ENCODE data around the gene ZNF718.
"Not testable (repeated sequence)": the region's sequence is repeated elsewhere in the genome, so short reads cannot be mapped to it uniquely, and the experiment has no call there.

ZNF718 gene

DNA sequence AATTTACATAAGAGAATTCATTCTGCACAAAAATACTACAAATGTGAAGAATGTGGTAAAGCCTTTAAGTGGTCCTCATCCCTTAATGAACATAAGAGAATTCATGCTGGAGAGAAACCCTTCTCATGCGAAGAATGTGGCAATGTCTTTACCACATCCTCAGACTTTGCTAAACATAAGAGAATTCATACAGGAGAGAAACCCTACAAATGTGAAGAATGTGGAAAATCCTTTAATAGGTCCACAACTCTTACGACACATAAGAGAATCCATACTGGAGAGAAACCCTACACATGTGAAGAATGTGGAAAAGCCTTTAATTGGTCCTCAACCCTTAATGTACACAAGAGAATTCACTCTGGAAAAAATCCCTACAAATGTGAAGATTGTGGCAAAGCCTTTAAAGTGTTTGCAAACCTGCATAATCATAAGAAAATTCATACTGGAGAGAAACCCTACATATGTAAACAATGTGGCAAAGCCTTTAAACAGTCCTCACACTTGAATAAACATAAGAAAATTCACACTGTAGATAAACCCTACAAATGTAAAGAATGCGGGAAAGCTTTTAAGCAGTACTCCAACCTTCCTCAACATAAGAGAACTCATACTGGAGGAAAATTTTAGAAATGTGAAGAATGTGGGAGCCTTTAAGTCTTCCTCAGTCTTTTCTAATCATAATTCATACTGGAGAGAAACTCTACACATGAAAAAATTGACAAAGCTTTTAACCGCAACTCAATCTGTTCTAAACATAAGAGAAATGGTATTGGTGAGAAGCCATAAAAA is 37.4 kb downstream of the ZNF718 start:
- no peak for DNase-seq

DNA sequence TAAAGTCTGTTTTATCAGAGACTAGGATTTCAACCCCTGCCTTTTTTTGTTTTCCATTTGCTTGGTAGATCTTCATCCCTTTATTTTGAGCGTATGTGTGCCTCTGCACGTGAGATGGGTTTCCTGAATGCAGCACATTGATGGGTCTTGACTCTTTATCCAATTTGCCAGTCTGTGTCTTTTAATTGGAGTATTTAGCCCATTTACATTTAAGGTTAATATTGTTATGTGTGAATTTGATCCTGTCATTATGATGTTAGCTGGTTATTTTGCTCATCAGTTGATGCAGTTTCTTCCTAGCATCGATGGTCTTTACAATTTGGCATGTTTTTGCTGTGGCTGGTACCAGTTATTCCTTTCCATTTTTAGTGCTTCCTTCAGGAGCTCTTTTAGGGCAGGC is 45.3 kb downstream of the ZNF718 start:
- not testable (repeated sequence) for DNase-seq

- DNase-seq: not testable (repeated sequence)
Observed at GRCh38 chr4:171318-171717, 47.0 kb downstream of the ZNF718 start.

GRCh38 chr4:173666-174314 is 49.5 kb downstream of the ZNF718 start:
- no peak for DNase-seq

GRCh38 chr4:175986-176385 is 51.7 kb downstream of the ZNF718 start:
- no peak for DNase-seq

- DNase-seq: no peak
Observed at GRCh38 chr4:176995-177394, 52.7 kb downstream of the ZNF718 start.

DNA sequence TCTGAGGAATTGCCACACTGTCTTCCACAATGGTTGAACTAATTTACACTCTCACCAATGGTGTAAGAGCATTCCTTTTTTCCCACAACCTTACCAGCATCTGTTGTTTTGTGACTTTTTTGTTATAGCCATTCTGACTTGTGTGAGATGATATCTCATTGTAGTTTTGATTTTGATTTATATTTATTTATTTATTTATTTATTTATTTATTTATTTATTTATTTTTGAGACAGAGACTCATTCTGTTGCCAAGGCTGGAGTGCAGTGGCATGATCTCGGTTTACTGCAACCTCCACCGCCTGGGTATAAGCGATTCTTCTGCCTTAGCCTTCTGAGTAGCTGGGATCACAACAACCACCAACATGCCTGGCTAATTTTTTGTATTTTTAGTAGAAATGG is 57.9 kb downstream of the ZNF718 start:
- DNase-seq: not testable (repeated sequence)

GRCh38 chr4:188091-188490 is 63.8 kb downstream of the ZNF718 start:
- DNase-seq: no peak

- DNase-seq: not testable (repeated sequence)
Observed at GRCh38 chr4:195159-195558, 70.9 kb downstream of the ZNF718 start.

DNA sequence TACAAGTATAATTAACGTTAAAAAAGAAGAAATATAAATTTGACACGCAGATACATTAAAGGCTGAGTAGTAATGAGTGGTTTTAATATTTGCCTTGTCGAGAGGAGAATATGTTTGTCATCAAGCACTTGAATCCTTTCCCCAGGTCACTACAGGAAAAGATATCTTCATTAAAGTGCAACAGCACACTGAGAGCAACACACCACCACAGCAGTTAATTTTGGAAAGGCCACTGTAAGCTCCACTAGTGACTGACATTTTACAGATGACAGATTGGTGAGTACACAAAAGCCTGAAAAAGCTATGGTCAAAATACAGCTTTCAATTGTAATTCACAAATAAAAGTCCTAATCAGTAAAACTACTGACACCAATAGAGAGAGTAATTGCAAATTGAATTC is 76.6 kb downstream of the ZNF718 start:
- DNase-seq: no peak

DNA sequence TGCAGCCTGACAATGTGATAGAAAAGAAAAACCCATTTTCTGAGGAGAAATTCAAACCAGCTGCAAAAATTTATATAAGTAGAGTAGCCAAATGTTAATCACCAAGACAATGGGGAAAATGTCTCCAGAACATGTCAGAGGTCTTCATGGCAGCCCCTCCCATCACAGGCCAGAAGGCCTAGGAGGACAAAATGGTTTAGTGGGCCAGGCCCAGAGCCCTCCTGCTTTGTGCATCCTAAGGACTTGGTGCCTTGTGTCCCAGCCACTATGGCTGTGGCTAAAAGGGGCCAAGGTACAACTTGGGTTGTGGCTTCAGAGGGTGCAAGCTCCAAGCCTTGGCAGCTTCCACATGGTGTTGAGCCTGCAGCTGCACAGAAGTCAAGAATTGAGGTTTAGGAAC is 78.5 kb downstream of the ZNF718 start:
- not testable (repeated sequence) for DNase-seq

GRCh38 chr4:205097-205756 is 80.9 kb downstream of the ZNF718 start:
- DNase-seq: no peak

GRCh38 chr4:206054-206453 is 81.8 kb downstream of the ZNF718 start:
- DNase-seq: no peak

DNA sequence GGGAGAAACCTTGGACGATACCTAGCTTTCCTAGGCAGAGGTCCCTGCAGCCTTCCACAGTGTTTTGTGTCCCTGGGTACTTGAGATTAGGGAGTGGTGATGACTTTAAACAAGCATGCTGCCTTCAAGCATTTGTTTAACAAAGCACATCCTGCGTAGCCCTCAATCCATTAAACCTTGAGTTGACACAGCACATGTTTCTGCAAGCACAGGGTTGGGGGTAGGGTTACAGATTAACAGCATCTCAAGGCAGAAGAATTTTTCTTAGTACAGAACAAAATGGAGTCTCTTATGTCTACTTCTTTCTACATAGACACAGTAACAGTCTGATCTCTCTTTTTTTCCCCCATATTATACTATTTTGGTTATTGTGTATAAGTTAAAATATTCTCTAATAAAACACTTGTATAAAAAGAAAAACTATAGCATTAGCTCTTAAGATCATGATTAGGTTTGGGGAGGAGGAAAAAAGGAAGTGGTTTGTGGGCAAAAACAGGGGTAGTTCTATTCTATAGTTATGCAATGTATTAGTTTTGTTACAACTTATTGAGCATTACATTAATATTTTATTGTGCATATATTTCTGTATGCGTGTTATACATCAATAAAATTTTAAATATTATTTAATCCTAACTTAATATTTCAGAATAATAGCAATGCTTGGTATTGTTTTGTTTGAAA is 84.3 kb downstream of the ZNF718 start:
- not testable (repeated sequence) for DNase-seq

DNA sequence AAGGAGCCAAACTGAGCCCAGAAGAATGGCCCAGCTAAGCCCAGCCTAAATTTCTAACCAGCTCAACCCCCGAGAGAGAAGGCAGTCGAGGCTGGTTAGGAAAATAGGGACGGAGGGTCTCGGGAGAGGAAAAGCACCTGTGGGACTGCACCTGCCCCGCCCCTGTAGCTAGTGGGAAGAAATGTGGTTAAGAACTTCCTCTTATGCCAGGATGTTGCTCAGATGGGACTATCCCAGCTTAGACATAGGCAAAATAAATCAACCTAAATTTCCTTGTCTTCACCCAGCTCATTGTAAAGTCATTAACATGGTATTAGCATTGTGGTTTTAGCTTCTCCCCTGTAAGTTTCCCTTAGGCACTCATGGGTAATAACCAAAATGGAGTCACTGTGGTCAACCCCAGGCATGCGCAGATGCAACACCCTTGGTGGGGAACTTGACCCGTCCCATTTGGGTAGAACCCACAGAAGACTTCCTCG is 86.8 kb downstream of the ZNF718 start:
- DNase-seq: no peak

DNA sequence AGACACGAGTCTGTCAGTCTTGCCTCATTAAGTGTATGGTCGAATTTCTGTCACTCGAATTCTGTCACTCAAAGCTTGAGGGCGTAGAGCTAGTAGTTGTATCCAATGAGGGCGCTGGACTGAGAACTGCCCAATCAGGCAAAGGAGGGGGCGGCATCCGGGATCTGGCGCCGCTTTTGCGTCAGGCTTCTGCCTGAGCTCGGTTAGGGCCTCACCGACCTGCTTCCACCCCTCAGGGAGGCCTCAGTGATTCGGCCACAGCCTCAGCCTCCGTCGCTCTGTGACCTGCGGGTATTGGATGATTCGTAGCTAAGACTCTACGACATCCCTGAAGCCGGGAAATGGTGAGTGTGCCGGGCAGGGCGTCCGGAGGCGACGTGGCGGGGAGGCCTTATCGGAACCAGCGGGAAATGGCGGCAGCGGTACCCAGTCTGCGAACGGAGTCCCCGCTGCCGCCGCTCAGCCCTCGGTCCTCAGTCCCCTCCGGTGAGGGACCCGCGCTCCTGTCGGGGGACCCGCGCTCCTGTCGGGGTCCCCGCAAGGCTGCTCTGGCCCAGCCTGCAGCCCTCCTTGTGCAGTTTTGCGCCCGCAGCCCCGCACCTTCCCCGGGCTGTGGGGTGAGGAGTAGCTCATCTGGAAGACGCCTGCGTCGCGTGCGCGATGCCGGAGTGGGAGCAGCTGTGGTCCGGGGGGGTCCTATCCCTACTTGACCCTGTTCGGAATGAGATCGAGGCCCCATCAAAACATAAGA is 88.3 kb downstream of the ZNF718 start:
- DNase-seq: no peak

- DNase-seq: not testable (repeated sequence)
Observed at GRCh38 chr4:213189-213535, 88.9 kb downstream of the ZNF718 start.

Data from HCEC 1CT (cell line).